ENCODE data around the gene PIEZO1. TPM values are rescaled to one million over a fixed set of nuclear protein-coding genes. Genes with fewer than 3 reads are reported as not detected.

PIEZO1 gene
- polyA plus RNA-seq, 1 experiment, result 47.0 TPM

DNA sequence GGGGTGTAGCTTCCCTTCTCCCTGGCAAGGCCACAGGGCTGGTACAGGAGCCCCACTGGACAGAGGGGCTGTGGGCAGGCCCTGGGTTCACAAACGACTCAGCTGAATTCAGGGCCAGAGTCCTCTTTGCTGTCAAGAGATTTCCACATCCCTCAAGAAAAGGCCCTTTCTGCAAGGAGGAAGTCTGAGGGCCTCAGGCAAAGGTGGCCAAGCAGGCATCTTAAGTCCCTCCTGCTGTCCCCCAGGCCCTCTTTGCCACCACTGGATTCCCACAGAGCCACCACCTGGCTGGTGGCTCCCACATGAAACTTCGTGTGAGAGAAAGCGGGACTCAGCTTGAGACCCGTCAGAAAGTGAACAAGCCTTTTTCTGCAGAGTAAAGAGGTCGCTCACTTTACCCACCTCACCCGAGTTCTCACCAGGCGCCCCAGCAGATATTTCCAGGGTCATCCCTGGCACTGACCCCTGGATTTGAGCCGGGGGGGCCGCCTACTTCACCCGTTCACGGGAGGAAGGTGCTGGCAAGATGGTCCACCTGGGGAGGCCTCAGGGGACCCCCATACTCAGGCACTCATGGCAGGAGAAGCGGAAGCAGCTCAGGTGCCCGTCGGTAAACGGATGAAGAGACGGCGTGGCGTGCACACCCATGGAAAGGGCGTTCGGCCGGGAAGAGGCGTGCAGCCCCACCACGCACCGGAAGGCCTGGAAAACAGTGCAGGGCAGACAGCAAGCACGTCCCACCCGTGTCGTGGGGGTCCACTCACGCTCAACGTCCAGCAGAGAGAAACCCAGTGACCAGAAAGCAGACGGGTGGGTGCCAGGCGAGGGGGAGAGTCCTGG lies 82.4 kb downstream of the PIEZO1 start:
- H3K9me3 ChIP-seq (ENCODE audit: control insufficient read depth, insufficient read depth, low read length), result no peaks in the 10 kb centered on the region
- ChIA-PET POLR2A (no interaction called here), CTCF (interaction anchor here (0.9 to 1.8 kb wide), 2 partner anchors 17 to 35 kb away, joined by 3 to 7 read pairs; no protein-coding TSS in a partner anchor)
- no peak for DNase-seq (ENCODE audit: low read depth, low spot score)
- H3K27ac ChIP-seq (ENCODE audit: low read depth, low read length), result no peak overlapping the region
- TF ChIP-seq, protein P1, sequence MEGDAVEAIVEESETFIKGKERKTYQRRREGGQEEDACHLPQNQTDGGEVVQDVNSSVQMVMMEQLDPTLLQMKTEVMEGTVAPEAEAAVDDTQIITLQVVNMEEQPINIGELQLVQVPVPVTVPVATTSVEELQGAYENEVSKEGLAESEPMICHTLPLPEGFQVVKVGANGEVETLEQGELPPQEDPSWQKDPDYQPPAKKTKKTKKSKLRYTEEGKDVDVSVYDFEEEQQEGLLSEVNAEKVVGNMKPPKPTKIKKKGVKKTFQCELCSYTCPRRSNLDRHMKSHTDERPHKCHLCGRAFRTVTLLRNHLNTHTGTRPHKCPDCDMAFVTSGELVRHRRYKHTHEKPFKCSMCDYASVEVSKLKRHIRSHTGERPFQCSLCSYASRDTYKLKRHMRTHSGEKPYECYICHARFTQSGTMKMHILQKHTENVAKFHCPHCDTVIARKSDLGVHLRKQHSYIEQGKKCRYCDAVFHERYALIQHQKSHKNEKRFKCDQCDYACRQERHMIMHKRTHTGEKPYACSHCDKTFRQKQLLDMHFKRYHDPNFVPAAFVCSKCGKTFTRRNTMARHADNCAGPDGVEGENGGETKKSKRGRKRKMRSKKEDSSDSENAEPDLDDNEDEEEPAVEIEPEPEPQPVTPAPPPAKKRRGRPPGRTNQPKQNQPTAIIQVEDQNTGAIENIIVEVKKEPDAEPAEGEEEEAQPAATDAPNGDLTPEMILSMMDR (IDR thresholded peaks at IDR 0.05; ENCODE audit: low read depth, low read length), result no peak
- no peak overlapping the region for H3K4me3 ChIP-seq (ENCODE audit: low read depth, low read length)
- no peaks in the 10 kb centered on the region for H3K27me3 ChIP-seq (ENCODE audit: control insufficient read depth, insufficient read depth, low read length)

DNA sequence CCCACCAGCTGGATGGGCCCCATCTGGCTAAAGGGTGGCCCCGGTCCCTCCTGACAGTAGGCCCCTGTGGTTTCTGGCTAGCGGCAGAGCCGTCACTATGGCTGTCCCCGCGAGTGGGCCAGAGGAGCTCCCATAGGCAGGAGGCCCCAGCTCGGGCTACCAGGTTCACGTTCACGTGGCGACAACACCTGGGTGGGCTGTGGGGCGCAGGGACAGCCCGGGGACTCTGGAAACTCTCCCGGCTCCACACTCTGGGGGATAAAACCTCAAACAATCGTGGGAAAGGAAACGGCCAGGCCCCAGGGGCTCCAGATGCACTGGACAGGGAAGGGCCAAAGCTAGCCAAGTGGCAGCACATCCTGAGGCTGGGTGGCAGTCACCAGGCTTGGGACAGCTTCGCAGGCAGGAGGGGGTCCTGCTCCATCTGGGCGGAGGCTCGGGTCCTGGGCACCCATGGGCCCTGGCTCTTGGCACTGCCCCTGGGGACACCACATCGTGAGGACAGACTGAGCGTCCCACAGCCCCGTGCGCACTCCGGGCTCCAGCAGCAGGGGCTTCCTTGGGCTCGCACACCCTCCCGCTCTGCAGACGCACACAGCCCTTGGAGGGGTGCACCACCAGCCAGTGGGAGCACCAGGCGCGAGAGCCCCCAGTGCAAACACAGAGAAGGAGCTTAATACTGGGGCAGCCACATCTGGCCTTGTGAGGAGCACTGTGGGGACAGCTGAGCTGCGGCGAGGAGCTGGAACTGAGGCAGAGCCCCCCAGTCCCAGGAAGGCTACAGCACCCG lies 83.2 kb downstream of the PIEZO1 start:
- Histone ChIP-seq H3K4me3 (ENCODE audit: low read depth, low read length) (no peak overlapping the region), H3K27ac (ENCODE audit: low read depth, low read length) (no peak overlapping the region), H3K9me3 (ENCODE audit: control insufficient read depth, insufficient read depth, low read length) (no peaks in the 10 kb centered on the region), H3K27me3 (ENCODE audit: control insufficient read depth, insufficient read depth, low read length) (no peaks in the 10 kb centered on the region)
- no peak for DNase-seq (ENCODE audit: low read depth, low spot score)
- POLR2A ChIA-PET, result no interaction called here
- CTCF ChIA-PET, result interaction anchor here (0.9 to 1.8 kb wide), 2 partner anchors 16 to 36 kb away, joined by 3 to 7 read pairs; no protein-coding TSS in a partner anchor
- TF ChIP-seq, protein P1 (IDR thresholded peaks at IDR 0.05; ENCODE audit: low read depth, low read length), result no peak

DNA sequence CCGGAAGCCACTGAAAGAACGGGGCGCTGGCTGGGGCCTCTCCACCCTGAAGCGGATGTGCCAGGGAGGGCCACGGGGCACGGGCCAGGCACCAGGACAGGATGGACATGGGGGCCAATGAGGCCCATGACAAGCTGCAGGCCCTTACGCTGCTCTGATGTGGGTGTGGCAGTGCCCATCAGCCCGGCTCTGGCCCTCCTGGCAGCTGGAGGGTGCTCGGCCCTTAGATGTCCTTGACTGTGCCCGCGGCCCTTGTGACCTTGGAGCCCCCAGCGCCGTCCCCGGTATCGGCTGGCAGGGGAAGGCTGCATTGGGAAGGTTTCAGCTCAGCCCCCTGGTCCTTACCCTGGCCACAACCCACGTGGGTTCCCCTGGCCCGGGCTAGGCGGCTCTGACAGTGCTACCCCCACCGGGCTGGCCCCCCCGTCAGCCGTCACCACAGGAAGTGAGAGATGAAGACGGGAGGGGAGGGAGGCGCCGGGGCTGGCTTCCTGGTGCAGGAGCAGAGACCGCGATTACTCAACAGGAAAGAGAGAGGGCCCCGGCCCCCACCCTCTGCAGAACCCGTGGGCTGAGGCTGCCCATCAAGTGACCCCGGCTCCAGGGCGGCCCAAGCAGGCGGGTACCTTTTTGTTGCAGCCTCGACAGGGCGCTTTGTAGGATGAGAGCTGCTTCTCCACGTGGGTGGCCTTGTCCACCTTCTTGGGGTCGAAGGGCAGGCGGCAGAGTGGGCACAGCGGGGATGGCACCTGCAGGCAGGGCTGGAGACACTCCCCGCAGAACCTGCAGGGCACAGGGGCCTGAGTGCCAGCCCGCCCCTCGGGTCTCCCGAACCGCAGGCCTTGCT lies 84.2 kb downstream of the PIEZO1 start:
- CTCF ChIA-PET, result no interaction called here
- POLR2A ChIA-PET, result interaction anchor here (1.0 kb wide), 1 partner anchor 131 kb away, joined by 3 read pairs; the partner anchor contains the start of gene ZC3H18
- peak overlapping the region; percentile 39 for H3K27ac ChIP-seq (ENCODE audit: low read depth, low read length)
- TF ChIP-seq, protein P1 (IDR thresholded peaks at IDR 0.05; ENCODE audit: low read depth, low read length), result no peak
- H3K9me3 ChIP-seq (ENCODE audit: control insufficient read depth, insufficient read depth, low read length), result no peaks in the 10 kb centered on the region
- no peaks in the 10 kb centered on the region for H3K27me3 ChIP-seq (ENCODE audit: control insufficient read depth, insufficient read depth, low read length)
- peak; percentile 46 for DNase-seq (ENCODE audit: low read depth, low spot score)
- no peak overlapping the region for H3K4me3 ChIP-seq (ENCODE audit: low read depth, low read length)

DNA sequence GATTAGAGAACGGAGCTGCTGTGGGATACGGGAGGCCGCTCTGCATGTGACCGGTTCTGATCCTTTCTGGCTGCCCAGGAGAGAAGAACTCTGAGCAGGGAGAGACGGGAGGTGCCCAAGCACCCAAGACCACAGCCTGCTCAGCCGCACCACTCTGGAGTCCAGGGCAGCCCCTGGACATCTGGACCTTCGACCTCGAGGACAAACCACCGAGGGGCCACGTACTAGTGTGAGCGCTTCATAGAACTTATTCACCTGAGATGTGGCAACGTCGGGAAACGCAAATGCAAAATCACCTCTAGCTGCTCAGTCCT lies 84.7 kb downstream of the PIEZO1 start:
- Histone ChIP-seq H3K9me3 (ENCODE audit: control insufficient read depth, insufficient read depth, low read length) (no peaks in the 10 kb centered on the region), H3K4me3 (ENCODE audit: low read depth, low read length) (no peak overlapping the region), H3K27ac (ENCODE audit: low read depth, low read length) (no peak overlapping the region), H3K27me3 (ENCODE audit: control insufficient read depth, insufficient read depth, low read length) (no peaks in the 10 kb centered on the region)
- TF ChIP-seq, protein P1 (IDR thresholded peaks at IDR 0.05; ENCODE audit: low read depth, low read length), result no peak
- ChIA-PET POLR2A (interaction anchor here (1.0 kb wide), 1 partner anchor 130 kb away, joined by 3 read pairs; the partner anchor contains the start of gene ZC3H18), CTCF (interaction anchor here (0.5 kb wide), 1 partner anchor 164 kb away, joined by 5 read pairs; no protein-coding TSS in a partner anchor)
- DNase-seq (ENCODE audit: low read depth, low spot score), result no peak
